Inferior parietal cortex (tissue), 1 donor: ENCODE results near the gene KLHL7.
"Not testable (repeated sequence)": the region's sequence is repeated elsewhere in the genome, so short reads cannot be mapped to it uniquely, and the experiment has no call there.

Source experiments
- DNase-seq: peaks from one replicate; pipeline ENCODE4 v3.0.0-alpha.2; 2016; ENCODE audit errors: extremely low spot score

Gene KLHL7

DNA sequence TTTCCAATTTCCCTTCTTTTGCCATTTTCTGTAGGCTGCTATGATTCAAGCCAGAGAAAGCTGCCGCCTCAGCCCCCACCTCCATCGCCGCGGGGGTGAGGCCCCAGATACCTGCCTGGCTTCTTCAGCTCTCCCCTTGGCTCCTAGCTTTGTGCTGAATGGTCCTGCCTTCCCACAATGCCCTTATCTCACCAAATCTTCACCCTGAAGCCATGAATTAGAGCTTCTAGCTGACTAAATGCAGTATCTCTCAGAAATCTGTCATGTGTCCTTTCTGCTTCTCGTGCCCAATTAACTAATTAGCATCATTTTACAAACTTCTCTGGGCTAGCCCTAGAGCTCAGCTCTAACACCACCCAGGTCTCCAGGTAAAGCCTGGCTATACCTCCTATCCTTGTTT lies 108.8 kb downstream of the KLHL7 start:
- no peak for DNase-seq

GRCh38 chr7:23214938-23215337 lies 109.4 kb downstream of the KLHL7 start:
- no peak for DNase-seq

DNA sequence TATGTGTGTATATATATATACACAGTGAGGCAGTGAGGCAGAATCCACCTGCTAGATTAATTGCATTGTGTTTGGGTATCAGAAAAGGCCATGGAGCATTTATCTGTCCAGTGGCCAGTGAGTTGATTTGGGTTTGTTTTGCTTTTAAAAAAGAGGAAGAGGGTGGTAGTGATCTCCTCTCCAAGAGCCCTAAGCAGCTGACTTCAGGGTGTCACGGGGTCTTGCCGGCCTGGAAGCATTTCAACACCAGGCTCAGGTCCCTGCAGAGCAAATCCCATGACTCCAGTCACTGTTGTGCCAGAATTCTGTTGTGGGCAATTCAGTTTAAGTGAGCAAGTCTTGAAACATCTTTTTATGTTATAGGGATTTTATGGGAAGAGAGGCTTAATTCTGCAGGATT lies 110.4 kb downstream of the KLHL7 start:
- DNase-seq, result peak; percentile 48

DNA sequence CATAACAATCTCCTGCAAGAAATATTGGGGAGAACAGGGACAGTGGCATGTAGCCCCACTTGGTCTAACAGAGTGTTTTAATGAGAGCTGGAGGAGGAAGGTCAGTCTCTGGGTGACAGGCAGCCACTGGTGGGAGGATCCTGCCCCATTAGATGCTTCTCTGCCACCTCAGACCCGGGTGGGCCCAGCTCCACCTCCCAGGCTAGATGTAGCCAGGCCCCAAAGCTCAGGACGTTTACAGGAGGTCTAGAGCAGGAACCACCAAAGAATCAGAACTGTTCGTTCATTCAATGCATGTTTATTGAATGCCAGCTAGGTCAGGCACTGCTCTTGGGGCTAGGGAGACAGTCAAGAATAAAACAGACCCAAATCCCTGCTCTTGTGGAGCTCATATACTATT lies 112.6 kb downstream of the KLHL7 start:
- no peak for DNase-seq

DNA sequence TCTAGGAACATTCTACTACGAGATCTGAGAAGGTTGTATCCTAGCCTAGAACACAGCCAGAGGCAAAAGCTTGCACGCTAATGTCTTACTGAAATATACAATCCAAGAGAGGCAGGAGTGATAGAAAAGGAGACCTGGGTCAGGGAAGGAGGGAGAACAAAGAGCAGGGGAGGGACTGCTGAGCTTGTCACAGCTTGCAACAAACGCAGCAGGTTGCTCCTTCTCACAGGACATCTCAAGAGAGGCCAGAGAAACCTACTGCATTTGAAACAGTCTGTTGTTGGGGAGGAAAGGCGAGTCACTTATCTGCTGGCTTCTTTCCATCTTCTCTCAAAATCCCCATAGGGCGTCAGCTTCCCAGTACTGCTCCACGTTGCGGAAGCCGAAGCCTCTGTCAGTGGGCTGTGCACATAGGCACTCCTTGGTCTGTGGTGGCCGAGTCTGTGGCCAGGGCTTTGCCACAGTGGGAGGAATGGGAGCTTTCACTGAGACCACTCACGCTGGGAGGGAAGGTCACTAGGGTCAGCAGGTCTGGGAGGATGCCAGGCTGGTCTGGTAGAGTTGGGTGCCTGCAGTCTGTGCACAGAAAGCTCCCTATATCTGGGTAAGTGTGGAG lies 115.2 kb downstream of the KLHL7 start:
- no peak for DNase-seq

- DNase-seq, result no peak
Observed at GRCh38 chr7:23222439-23223030, 117.0 kb downstream of the KLHL7 start.

DNA sequence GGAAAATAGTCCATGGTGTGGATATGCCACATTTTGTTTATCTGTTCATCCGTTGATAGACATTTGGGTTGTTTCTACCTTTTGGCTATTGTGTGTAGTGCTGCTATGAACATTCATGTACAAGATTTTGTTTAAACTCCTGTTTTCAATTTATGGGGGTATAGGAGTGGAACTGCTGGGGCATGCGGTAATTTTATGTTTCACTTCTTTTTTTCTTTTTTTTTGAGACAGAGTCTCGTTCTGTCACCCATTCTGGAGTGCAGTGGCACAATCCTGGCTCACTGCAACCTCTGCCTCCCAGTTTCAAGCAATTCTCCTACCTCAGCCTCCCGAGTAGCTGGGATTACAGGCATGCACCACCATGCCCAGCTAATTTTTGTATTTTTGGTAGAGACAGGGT lies 118.8 kb downstream of the KLHL7 start:
- DNase-seq, result not testable (repeated sequence)

- DNase-seq, result peak; percentile 27
Observed at GRCh38 chr7:23226844-23227450, 121.4 kb downstream of the KLHL7 start.
